Breast epithelium (tissue), 3 donors: ENCODE measurements around the gene TSHZ1.

ENCODE experiments used
- POLR2A ChIP-seq: fragments of 450-650 bp; IDR thresholded peaks from one replicate; pipeline ENCODE4 v1.6.1; 2016; ENCODE audit warnings: antibody characterized with exemption, mild to moderate bottlenecking, moderate library complexity
- POLR2AphosphoS5 ChIP-seq, 3 donors: sonication (generic); formaldehyde crosslinking; IDR thresholded peaks; one replicate each; pipeline ENCODE4 v1.6.1; 2017; ENCODE audit warnings: antibody characterized with exemption in 3 of 3
- TF ChIP-seq, protein P1 (sequence below), 3 donors: fragments of 450-650 bp; IDR thresholded peaks; one replicate each; pipeline ENCODE4 v1.5.1; 2016 to 2017; ENCODE audit warnings: antibody characterized with exemption in 3 of 3, mild to moderate bottlenecking in 3 of 3, moderate library complexity in 3 of 3

GRCh38 chr18:75330308-75330707 lies 119.7 kb downstream of the TSHZ1 start:
- no peak for TF ChIP-seq POLR2AphosphoS5 (IDR thresholded peaks at IDR 0.05)
- no peak for TF ChIP-seq POLR2A
- TF ChIP-seq, protein P1, sequence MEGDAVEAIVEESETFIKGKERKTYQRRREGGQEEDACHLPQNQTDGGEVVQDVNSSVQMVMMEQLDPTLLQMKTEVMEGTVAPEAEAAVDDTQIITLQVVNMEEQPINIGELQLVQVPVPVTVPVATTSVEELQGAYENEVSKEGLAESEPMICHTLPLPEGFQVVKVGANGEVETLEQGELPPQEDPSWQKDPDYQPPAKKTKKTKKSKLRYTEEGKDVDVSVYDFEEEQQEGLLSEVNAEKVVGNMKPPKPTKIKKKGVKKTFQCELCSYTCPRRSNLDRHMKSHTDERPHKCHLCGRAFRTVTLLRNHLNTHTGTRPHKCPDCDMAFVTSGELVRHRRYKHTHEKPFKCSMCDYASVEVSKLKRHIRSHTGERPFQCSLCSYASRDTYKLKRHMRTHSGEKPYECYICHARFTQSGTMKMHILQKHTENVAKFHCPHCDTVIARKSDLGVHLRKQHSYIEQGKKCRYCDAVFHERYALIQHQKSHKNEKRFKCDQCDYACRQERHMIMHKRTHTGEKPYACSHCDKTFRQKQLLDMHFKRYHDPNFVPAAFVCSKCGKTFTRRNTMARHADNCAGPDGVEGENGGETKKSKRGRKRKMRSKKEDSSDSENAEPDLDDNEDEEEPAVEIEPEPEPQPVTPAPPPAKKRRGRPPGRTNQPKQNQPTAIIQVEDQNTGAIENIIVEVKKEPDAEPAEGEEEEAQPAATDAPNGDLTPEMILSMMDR (IDR thresholded peaks at IDR 0.05): no peak
